ENCODE measurements around the gene TMEM229B.

The TMEM229B gene

GRCh38 chr14:67485501-67486095, 2.9 kb downstream of the TMEM229B start:
- DNase-seq (ENCODE audit: low read depth, low spot score), result no peak
- no peaks in the 10 kb centered on the region for H3K36me3 ChIP-seq (ENCODE audit: insufficient read depth, insufficient read length, low read length)
- H3K4me1 ChIP-seq (ENCODE audit: insufficient read depth, insufficient read length), result no peaks in the 10 kb centered on the region
- H3K9ac ChIP-seq (ENCODE audit: insufficient read length, low read depth), result no peak overlapping the region
- no peak for TF ChIP-seq SUZ12 (IDR thresholded peaks at IDR 0.05; ENCODE audit: extremely low read depth, insufficient read depth, insufficient read length)
- no peak for TF ChIP-seq ZNF274 (IDR thresholded peaks at IDR 0.05; ENCODE audit: low read depth, low read length)
- TF ChIP-seq YY1 (IDR thresholded peaks at IDR 0.05; ENCODE audit: insufficient read depth, insufficient read length), result no peak
- H3K27me3 ChIP-seq (ENCODE audit: insufficient read depth, insufficient read length), result no peaks in the 10 kb centered on the region
- no peaks in the 10 kb centered on the region for H3K9me3 ChIP-seq (ENCODE audit: insufficient read depth, low read length)
- no peak overlapping the region for H3K4me3 ChIP-seq (ENCODE audit: insufficient read length, low read depth)

GRCh38 chr14:67483579-67484285, 4.8 kb downstream of the TMEM229B start:
- TF ChIP-seq ZNF274 (IDR thresholded peaks at IDR 0.05; ENCODE audit: low read depth, low read length) (no peak), SUZ12 (IDR thresholded peaks at IDR 0.05; ENCODE audit: extremely low read depth, insufficient read depth, insufficient read length) (no peak), YY1 (IDR thresholded peaks at IDR 0.05; ENCODE audit: insufficient read depth, insufficient read length) (no peak)
- no peaks in the 10 kb centered on the region for H3K27me3 ChIP-seq (ENCODE audit: insufficient read depth, insufficient read length)
- no peaks in the 10 kb centered on the region for H3K36me3 ChIP-seq (ENCODE audit: insufficient read depth, insufficient read length, low read length)
- H3K9me3 ChIP-seq (ENCODE audit: insufficient read depth, low read length), result no peaks in the 10 kb centered on the region
- no peak overlapping the region for H3K4me3 ChIP-seq (ENCODE audit: insufficient read length, low read depth)
- no peak for DNase-seq (ENCODE audit: low read depth, low spot score)
- H3K9ac ChIP-seq (ENCODE audit: insufficient read length, low read depth), result no peak overlapping the region
- H3K4me1 ChIP-seq (ENCODE audit: insufficient read depth, insufficient read length), result no peaks in the 10 kb centered on the region

GRCh38 chr14:67482231-67483164, 6.0 kb downstream of the TMEM229B start:
- no peaks in the 10 kb centered on the region for H3K9me3 ChIP-seq (ENCODE audit: insufficient read depth, low read length)
- no peaks in the 10 kb centered on the region for H3K36me3 ChIP-seq (ENCODE audit: insufficient read depth, insufficient read length, low read length)
- H3K9ac ChIP-seq (ENCODE audit: insufficient read length, low read depth), result no peak overlapping the region
- H3K4me1 ChIP-seq (ENCODE audit: insufficient read depth, insufficient read length), result no peaks in the 10 kb centered on the region
- H3K27me3 ChIP-seq (ENCODE audit: insufficient read depth, insufficient read length), result no peaks in the 10 kb centered on the region
- no peak for DNase-seq (ENCODE audit: low read depth, low spot score)
- no peak overlapping the region for H3K4me3 ChIP-seq (ENCODE audit: insufficient read length, low read depth)
- no peak for TF ChIP-seq SUZ12 (IDR thresholded peaks at IDR 0.05; ENCODE audit: extremely low read depth, insufficient read depth, insufficient read length)
- TF ChIP-seq ZNF274 (IDR thresholded peaks at IDR 0.05; ENCODE audit: low read depth, low read length), result no peak
- TF ChIP-seq YY1 (IDR thresholded peaks at IDR 0.05; ENCODE audit: insufficient read depth, insufficient read length), result no peak

- no peak overlapping the region for H3K9ac ChIP-seq (ENCODE audit: insufficient read length, low read depth)
- no peaks in the 10 kb centered on the region for H3K9me3 ChIP-seq (ENCODE audit: insufficient read depth, low read length)
- DNase-seq (ENCODE audit: low read depth, low spot score), result no peak
- TF ChIP-seq ZNF274 (IDR thresholded peaks at IDR 0.05; ENCODE audit: low read depth, low read length) (no peak), SUZ12 (IDR thresholded peaks at IDR 0.05; ENCODE audit: extremely low read depth, insufficient read depth, insufficient read length) (no peak), YY1 (IDR thresholded peaks at IDR 0.05; ENCODE audit: insufficient read depth, insufficient read length) (no peak)
- no peaks in the 10 kb centered on the region for H3K4me1 ChIP-seq (ENCODE audit: insufficient read depth, insufficient read length)
- H3K4me3 ChIP-seq (ENCODE audit: insufficient read length, low read depth), result no peak overlapping the region
- no peaks in the 10 kb centered on the region for H3K36me3 ChIP-seq (ENCODE audit: insufficient read depth, insufficient read length, low read length)
- no peaks in the 10 kb centered on the region for H3K27me3 ChIP-seq (ENCODE audit: insufficient read depth, insufficient read length)
Measured at GRCh38 chr14:67480011-67480410, 8.5 kb downstream of the TMEM229B start.

- Histone ChIP-seq H3K36me3 (ENCODE audit: insufficient read depth, insufficient read length, low read length) (no peaks in the 10 kb centered on the region), H3K9ac (ENCODE audit: insufficient read length, low read depth) (no peak overlapping the region), H3K4me1 (ENCODE audit: insufficient read depth, insufficient read length) (no peaks in the 10 kb centered on the region), H3K27me3 (ENCODE audit: insufficient read depth, insufficient read length) (no peaks in the 10 kb centered on the region), H3K9me3 (ENCODE audit: insufficient read depth, low read length) (no peaks in the 10 kb centered on the region), H3K4me3 (ENCODE audit: insufficient read length, low read depth) (no peak overlapping the region)
- no peak for DNase-seq (ENCODE audit: low read depth, low spot score)
- TF ChIP-seq SUZ12 (IDR thresholded peaks at IDR 0.05; ENCODE audit: extremely low read depth, insufficient read depth, insufficient read length), result no peak
- TF ChIP-seq YY1 (IDR thresholded peaks at IDR 0.05; ENCODE audit: insufficient read depth, insufficient read length), result no peak
- no peak for TF ChIP-seq ZNF274 (IDR thresholded peaks at IDR 0.05; ENCODE audit: low read depth, low read length)
Measured at GRCh38 chr14:67478800-67479084, 9.8 kb downstream of the TMEM229B start.

DNA sequence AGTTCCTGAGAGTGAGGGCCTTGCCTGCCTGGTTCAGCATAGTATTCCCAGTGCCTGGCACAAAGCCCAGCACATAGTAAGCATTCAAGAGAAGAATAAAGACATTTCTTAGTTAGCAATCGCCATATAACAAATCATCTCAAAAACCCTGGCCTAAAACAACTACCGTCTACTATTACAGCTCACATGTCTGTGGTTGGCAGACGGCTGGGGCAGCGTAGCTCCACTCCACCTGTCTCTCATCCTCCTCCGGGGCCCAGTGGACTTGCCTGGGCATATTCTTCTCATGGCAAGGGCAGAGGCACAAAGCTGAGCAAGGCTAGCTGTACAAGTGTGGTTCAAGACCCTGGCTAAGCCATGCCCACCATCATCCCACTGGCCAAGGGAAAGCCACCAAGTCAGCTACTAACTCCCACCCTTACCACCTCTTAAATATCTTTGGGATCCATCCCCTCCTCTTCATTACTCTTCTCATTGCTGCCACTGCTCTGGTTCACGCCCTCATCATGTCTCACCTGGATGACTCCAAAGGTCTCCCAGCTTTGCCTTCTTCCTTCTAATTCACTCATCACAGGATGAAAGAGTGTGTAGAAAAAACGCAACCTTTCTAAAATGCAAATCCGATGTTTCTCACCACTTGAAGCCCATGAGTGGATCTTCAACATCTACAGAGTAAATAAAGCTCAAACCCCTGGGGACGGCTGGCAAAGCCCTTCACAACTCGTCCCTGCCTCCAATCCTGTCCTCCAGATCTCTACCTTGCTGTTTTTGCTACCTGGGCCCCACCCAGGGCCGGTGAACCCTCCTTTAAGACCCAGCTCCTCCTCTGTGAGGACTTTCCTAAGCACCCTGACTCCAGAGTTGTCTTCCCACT, 10.4 kb downstream of the TMEM229B start:
- Histone ChIP-seq H3K9ac (ENCODE audit: insufficient read length, low read depth) (no peak overlapping the region), H3K9me3 (ENCODE audit: insufficient read depth, low read length) (no peaks in the 10 kb centered on the region), H3K27me3 (ENCODE audit: insufficient read depth, insufficient read length) (no peaks in the 10 kb centered on the region), H3K36me3 (ENCODE audit: insufficient read depth, insufficient read length, low read length) (no peaks in the 10 kb centered on the region), H3K4me1 (ENCODE audit: insufficient read depth, insufficient read length) (no peaks in the 10 kb centered on the region), H3K4me3 (ENCODE audit: insufficient read length, low read depth) (no peak overlapping the region)
- no peak for DNase-seq (ENCODE audit: low read depth, low spot score)
- TF ChIP-seq ZNF274 (IDR thresholded peaks at IDR 0.05; ENCODE audit: low read depth, low read length) (no peak), YY1 (IDR thresholded peaks at IDR 0.05; ENCODE audit: insufficient read depth, insufficient read length) (no peak), SUZ12 (IDR thresholded peaks at IDR 0.05; ENCODE audit: extremely low read depth, insufficient read depth, insufficient read length) (no peak)
